Hematopoietic multipotent progenitor cell treated with erythropoietin and hydrocortisone succinate and interleukin-3 and kit ligand, for 15 days (in vitro differentiated cells): Measurements from ENCODE around the gene CSNK2A3.
A peak's percentile ranks its signal among the peaks of the same experiment; 100 is the strongest.
"Not testable (repeated sequence)": the region's sequence is repeated elsewhere in the genome, so short reads cannot be mapped to it uniquely, and the experiment has no call there.

Source experiments
- DNase-seq: peaks from one replicate; pipeline ENCODE4 v3.0.0-alpha.2; 2015; ENCODE audit warnings: low spot score

CSNK2A3 gene

DNA sequence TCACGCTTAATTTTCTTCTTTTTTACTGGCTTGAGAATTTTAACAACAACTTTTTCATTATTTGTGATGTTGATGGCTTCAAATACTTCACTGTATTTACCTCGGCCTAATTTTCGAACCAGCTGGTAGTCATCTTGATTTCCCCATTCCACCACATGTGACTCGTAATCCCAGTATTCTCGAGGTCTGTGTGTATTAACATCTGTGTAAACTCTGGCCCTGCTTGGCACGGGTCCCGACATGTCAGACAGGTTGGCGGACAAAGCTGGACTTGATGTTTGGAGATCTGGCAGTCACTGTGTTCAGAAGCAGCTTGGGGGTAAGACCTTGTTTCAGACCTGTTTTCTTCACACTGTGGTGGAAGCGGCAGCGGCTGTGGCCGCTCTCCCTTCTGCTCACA, at the start of gene CSNK2A3:
Gene CSNK2A3, minus strand, starts transcription at position 373 of the 400 bp plus-strand sequence. Its CDS starts 131 bp downstream, at position 242.
- not testable (repeated sequence) for DNase-seq

- DNase-seq: peak; percentile 85
Measured at GRCh38 chr11:11401960-11402535, 49.0 kb upstream of the CSNK2A3 start.

- peak; percentile 59 for DNase-seq
Measured at GRCh38 chr11:11400635-11401232, 47.7 kb upstream of the CSNK2A3 start.

GRCh38 chr11:11400121-11400520, 47.1 kb upstream of the CSNK2A3 start:
- DNase-seq: no peak

- no peak for DNase-seq
Measured at GRCh38 chr11:11397781-11398180, 44.7 kb upstream of the CSNK2A3 start.

DNA sequence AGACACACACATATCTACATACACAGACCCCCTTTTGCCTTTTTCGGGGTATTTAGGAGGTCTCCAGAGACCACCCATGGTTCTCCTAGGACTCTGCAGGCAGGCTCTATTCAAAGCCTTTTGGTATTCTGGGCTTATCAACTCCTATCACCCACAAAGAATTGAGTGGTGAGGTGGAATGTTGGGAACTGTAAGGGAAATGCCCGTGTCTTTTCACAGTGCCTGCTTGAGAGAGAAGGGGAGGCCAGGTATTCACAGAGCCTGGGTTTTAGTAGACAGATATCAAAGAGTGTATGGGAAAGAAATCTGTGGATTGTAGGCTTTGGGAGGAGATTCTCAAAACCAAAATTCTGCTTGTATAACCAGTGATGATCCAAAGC, 44.0 kb upstream of the CSNK2A3 start:
- no peak for DNase-seq

DNA sequence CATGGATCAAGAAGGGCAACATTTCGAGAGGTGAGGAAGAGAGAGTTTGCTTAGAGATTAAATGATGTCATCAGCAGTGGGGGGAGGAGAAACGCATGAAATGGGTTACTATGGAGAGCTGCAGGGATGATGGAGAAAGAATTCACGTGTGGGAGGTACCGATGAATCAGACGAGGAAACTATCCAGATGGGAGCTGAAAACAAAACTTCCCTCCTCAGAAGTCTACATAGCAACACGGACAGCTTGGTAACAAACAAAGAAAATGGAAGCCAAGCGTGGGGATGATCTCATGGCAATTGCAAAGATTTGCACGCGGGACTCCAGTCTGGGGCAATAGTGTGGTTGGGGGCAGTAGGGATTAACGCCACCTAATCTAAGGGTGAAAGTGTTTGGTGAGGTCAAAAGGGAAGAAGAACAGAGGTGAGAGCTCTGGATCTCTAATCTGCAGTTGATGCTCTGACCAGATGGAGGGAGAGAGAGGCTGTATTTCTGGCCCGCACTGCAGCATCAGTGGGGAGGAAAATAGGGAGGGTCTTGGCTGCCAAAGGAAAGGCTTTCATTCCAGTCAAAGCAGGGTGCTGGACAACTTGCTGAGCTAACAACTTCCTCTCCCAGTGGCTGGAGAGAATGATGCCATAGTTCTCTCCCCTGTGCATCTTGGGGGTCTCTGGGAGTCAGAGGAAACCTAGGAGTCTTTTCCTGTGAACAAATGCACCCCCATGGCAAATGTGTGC, 43.4 kb upstream of the CSNK2A3 start:
- DNase-seq: no peak

- DNase-seq: no peak
Measured at GRCh38 chr11:11395126-11395525, 42.1 kb upstream of the CSNK2A3 start.

GRCh38 chr11:11394241-11394640, 41.2 kb upstream of the CSNK2A3 start:
- no peak for DNase-seq

DNA sequence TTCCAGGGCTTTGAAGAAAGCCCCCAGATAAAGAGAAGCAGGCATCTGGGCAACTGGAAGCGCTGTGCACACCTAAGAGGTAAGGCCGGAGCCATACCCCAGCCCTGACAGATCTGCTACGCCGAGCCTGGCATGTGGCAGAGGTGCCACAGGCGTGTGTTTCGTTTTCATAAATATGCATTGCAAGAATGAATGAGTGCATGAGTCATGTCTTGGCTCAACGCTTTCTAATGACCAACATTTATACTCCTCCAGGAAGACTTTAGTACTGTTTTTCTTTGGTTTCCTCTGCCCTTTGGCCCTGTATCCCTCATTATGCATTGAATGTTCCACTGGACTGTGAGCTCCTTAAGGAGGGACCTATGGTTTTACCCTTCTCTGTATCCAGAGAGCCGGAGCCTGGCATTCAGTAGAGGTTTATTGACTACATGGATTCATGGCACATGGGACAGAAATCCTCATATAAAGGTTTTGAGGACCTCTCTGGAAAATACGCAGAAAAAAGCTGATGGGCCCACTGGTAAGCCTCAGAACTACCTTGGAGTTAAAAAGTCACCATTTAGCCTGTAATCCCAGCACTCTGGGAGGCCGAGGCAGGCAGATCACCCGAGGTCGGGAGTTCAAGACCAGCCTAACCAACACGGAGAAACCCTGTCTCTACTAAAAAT, 38.9 kb upstream of the CSNK2A3 start:
- DNase-seq: no peak

DNA sequence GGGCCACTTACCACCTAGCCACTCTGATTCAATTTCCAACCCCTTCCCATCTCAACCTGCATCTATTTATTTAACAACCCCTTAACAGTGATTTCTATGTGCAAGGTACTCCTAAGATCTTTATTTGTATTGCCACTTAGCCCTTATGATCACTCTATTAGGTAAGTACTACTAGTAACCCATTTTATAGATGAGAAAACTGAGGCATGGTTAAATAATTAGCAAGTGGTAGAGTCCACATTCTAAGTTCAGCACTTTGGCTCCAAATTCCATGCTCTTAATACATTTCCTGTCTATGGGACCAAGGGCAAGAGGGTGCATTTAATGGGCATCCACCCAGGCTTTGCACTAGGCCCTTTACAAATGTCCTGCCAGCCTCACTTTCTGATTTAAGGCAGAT, 38.1 kb upstream of the CSNK2A3 start:
- no peak for DNase-seq

DNA sequence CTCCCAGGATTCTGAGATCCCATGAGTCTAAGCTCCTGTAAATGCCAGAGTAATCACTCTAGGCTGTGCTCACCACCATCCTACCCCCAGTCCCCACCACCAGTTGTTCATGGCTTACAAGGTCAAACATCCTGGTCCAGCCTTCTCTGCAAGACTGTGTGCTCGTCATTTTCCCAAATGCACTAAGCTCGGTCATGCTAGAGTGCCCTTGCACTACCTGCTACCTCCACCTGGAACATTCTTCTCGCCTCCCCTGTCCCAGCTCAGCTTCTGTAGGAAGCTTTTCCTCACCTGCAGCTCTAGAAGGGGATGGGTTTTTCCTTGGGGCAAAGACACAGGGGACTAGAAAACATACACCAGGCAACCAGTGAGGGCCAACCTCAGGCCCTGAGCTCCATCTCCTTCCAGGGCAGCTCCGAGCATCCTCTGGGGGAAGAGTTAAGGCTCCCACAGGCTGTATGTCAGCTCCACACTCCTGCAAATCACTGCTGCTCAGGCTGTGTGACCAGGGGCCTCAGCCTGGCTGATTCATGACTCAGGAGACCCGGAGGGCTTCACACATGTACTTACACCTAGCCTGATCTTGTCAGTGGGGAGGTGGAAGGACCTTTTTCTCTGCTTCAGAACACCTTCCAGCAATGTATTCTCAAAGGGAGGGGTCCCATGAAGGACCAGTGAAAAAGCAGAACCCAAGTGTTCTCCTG, 37.2 kb upstream of the CSNK2A3 start:
- no peak for DNase-seq

DNA sequence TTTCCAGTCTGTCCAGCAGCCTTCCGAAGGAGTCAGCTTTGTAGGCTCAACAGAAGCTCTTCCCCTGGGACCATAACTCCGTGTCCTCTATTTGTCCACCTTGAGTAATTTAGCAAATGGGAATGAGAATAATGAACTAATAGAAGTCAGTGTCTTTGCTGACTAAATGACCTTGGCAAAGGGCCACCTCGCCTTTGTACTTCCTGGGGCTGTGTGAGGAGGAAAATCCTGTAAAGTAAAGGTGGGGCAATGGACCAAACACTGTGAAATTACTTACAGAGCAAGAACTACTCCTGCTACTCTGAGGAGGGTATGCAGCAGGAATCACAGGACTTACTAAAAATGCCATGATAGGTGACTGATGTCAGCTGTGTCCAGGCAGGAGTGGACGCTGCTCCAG, 36.2 kb upstream of the CSNK2A3 start:
- no peak for DNase-seq

GRCh38 chr11:11387622-11388305, 34.7 kb upstream of the CSNK2A3 start:
- DNase-seq: no peak

GRCh38 chr11:11387207-11387606, 34.2 kb upstream of the CSNK2A3 start:
- DNase-seq: no peak

DNA sequence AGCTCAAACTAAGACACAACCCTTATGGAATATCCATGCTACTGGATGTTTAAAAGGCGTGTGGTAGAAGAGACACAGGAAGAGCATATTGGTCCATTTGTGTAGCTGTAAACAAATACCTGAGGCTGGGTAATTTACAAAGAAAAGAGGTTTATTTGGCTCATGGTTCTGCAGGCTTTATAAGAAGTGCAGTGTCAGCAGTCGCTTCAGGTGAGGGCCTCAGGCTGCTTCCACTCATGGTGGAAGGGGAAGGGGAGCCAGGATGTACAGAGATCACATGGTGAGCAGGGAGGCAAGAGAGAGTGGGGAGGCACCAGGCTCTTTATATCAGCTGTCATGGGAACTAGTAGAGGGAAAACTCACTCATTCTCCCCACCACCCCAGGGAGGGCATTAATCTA, 31.8 kb upstream of the CSNK2A3 start:
- no peak for DNase-seq

DNA sequence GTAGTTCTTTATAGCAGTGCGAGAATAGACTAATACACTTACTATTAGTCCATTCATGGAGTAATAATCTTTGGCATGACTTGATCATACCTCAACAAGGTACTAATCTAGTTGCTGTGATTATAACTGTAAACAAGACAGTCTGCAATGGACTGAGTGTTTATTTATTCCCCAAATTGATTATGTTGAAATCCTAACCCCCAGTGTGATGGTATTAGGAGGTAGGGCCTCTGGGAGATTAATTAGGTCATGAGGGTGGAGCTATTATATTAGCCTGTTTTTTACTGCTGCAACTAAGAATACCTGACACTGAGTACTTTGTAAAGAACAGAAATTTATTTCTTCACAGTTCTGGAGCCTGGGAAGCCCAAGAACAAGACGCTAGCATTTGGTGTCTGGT, 30.9 kb upstream of the CSNK2A3 start:
- DNase-seq: no peak

DNA sequence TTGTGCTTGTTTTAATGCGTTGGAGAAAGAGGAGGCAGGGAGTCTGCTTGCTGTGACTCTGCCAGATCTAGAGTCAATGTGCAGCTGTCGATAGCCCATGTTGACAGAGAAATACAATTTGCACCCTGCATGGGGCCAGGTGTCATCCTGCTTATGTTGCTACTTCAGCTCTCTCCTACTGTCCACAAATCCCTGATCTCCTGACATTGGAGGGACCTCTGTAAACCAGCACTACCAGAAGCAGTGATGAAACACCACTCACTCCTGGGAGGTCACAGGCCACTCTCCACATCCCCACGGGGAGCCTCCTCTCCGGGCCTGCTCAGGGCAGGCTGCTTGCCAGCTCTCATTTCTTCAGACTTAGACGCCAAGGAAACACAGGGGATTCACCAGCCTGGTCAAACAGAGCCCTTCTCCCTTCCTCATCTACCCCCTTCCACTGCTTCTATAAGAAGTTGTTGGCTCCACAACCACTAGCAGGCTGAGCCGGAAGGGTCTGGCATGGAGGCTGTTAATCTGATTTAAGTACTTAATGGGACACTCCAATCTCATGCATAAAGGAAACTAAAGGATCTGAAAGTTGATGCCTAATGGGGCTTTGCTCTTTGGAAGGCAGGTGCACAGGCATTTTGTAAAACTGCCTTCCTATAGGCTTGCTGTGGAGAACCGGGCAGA, 29.9 kb upstream of the CSNK2A3 start:
- no peak for DNase-seq

- no peak for DNase-seq
Measured at GRCh38 chr11:11381471-11382105, 28.5 kb upstream of the CSNK2A3 start.

DNA sequence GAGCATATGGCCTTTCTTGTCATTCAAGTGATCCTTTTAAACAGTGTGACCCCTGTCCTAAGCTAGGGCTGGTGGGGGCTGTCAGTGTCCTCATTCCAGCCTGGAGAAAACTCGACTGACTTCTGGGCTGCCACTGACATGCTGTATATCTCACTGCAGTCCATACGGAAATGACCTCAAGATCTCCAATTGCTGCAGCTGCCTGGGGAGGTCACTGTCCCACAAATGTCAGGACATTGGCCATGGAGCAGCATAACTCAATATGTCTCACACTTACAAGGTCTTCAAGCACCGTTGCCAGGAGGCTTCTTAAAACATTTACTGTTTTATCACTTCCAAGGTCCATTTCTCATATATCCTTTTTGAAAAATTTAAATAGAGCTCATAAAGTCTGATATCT, 27.8 kb upstream of the CSNK2A3 start:
- DNase-seq: no peak

DNA sequence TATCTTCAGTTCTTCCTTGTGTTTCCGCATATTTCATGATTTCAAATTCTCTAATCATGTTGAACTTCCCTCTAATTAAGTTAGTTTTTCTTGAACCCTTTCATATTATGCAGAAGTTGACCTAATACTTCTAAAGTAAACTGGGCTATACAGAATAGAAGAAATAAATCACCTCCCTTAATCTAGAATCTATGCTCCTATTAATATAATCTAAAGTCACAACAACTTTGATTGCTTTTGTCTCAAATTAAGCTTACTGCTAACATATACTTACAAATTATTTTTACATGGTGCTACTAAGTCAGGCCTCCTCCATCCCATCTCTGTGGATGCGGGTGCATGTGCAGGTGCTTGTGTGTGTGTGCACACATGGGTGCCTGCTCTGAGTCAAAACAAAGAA, 27.3 kb upstream of the CSNK2A3 start:
- no peak for DNase-seq
